NCI-H2196 treated with DMSO at 0.1 percent for 48 hours (cell line): Measurements from ENCODE around the gene LIPM.

Experiments
- DNase-seq: peaks from one replicate; lab custom pipeline; 2025; ENCODE audit not compliant: unreplicated experiment; lab: John Stamatoyannopoulos, UW

LIPM gene, protein sequence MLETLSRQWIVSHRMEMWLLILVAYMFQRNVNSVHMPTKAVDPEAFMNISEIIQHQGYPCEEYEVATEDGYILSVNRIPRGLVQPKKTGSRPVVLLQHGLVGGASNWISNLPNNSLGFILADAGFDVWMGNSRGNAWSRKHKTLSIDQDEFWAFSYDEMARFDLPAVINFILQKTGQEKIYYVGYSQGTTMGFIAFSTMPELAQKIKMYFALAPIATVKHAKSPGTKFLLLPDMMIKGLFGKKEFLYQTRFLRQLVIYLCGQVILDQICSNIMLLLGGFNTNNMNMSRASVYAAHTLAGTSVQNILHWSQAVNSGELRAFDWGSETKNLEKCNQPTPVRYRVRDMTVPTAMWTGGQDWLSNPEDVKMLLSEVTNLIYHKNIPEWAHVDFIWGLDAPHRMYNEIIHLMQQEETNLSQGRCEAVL

GRCh38 chr10:88802523-88803285 lies at the start of gene LIPM:
Gene LIPM (plus strand): TSS chr10:88802730. CDS start chr10:88802897, 167 bp downstream.
- DNase-seq = no peak

- no peak for DNase-seq
Measured at GRCh38 chr10:88754287-88754686, 48.2 kb upstream of the LIPM start.

GRCh38 chr10:88755753-88756152 lies 46.8 kb upstream of the LIPM start:
- DNase-seq = no peak

DNA sequence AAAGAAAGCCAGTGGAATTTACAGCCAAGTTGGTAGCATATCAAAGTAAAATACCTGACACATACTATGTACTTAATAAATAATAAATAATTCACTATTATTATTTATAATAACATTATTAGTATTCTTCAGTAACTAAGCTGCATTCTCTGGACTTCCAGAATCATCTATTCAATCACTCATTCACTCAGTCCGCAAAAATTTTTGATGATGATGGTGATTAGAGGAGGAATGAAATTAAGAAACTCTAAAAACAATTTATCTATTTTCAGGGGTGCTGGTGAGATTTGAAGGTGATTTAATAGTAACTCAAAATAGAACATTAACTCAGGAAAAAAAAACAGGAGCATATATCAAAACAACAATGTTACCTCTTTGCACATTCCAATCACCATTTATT lies 45.9 kb upstream of the LIPM start:
- no peak for DNase-seq

GRCh38 chr10:88759366-88760101 lies 43.0 kb upstream of the LIPM start, which contains the start of gene LIPN:
Gene LIPN (plus strand): TSS chr10:88760020. CDS start chr10:88761406, 1,386 bp downstream.
- DNase-seq = no peak

DNA sequence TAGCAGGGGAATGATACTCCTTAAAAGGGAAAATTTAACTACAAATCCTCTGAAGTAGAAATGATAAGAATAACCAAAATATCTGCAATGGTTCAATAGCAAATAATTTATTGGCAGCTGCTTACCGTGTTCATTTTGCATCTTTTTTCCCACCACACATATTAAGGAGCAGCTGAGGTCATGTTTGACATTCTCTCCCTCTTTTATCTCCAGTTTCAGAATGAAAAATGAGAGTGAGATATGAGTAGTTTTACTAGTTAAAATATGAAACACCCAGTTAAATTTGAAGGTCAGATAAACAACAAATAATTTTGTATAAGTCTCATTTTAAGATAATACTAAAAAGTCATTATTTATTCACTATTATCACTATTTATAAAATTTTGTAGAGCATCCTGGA lies 39.6 kb upstream of the LIPM start:
- no peak for DNase-seq

GRCh38 chr10:88763441-88763840 lies 39.1 kb upstream of the LIPM start:
- DNase-seq = no peak

DNA sequence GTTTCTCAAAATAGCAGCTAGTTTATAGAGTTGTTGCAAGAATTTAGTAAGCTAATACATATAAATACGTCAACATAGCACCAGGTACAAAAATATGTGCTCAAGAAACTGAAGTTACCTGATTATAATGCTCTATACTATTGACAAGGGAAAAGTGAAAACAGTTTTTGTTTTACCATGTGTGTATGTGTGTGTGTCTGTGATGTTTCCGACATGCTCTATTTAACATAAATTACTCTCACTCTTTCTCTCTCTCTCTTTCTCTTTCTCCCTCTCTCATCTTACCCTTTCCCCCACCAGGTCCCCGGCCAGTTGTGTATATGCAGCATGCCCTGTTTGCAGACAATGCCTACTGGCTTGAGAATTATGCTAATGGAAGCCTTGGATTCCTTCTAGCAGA lies 38.4 kb upstream of the LIPM start:
- DNase-seq = no peak

- no peak for DNase-seq
Measured at GRCh38 chr10:88765816-88766215, 36.7 kb upstream of the LIPM start.

GRCh38 chr10:88769384-88769783 lies 33.1 kb upstream of the LIPM start:
- no peak for DNase-seq

GRCh38 chr10:88781206-88781605 lies 21.3 kb upstream of the LIPM start:
- no peak for DNase-seq

DNA sequence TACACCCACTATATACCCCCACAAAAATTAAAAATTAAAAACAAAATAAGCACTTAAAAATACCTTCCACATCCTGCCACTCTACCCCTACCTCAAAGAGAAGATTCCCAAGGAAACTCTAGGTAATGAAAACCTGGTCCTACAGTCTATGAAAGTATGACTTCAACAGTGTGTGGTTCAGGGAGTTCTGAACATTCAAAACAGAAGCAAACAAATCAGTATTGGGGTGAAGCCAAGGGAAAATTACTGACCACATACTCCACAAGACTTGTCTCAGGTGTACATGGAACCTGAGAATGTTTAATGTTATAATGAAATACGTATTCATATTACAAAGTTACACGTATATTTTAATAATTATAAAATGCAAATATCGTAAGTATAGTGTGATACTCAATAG lies 20.3 kb upstream of the LIPM start:
- no peak for DNase-seq

GRCh38 chr10:88783724-88784123 lies 18.8 kb upstream of the LIPM start:
- no peak for DNase-seq

- no peak for DNase-seq
Measured at GRCh38 chr10:88786032-88786770, 16.3 kb upstream of the LIPM start.

- DNase-seq = no peak
Measured at GRCh38 chr10:88787463-88787862, 15.1 kb upstream of the LIPM start.

DNA sequence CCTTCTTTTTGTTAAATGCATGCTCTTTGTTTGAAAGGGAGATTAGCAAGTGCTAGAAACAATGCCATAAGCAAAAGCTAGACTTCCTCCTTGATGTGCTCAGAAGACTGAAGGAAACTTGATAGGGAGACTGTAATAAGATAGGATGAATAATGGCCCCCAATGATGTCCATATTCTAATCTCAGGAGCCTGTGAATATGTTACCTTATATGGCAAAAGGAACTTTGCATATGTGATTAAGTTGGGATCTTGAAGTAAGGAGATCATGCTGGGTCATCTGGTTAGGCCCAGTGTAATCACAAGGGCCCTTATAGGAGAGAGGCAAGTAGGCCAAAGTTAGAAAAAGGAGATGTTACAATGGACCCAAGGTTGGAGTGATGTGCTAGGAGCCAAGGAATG lies 13.6 kb upstream of the LIPM start:
- DNase-seq = no peak

DNA sequence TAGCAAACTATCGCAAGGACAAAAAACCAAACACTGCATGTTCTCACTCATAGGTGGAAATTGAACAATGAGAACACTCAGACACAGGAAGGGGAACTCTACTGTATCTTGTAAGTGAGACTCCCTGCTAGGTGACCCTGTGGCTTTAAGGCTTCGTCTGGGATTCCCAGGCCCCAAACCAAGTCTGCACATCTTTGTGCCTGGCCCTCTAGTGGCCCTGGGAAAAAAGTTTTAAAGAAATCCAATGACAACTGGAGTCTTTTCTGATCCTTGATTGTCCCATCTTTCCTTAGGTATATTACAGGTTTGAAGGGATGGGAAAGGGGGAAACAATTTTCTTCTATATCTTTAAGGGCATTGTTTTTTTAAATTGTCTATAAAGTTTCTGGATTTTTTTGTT lies 10.6 kb upstream of the LIPM start:
- DNase-seq = no peak

DNA sequence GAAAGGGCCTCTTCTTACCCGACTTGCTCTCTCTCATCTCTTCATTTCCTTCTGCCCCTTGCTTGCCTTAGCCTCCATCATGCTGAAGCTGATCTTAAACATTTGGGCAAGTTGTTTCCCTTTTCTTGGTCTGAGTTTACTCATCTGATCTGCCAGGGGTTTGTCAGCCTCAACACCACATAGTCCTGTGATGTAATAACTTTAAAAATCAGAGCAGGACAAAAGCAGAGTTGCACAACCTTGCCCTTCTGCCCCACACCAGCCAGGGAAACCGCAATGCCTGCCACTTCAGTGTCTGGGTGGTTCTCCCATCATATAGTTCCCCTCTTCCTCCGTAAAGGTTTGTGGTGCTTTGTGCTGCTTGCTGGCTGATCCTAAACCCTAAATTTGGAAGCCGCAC lies 9.9 kb upstream of the LIPM start:
- DNase-seq = no peak

GRCh38 chr10:88793712-88794299 lies 8.7 kb upstream of the LIPM start:
- no peak for DNase-seq

DNA sequence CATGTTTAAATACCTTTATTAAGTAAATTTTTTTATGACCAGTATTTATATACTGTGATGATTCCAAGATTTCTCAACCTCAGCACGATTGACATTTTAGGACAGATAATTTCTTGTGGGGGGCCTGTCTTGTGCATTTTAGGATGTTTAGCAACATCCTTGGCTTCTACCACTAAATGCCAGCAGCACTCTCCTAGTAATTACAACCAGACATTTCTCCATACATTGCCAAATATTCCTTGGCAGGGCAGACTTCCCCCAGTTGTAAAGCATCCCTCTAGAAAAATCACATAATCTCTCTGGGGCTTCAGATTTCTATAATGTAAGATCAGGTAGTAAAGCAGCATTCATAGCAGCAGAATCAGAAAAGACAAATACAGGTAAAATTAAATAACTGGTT lies 7.8 kb upstream of the LIPM start:
- no peak for DNase-seq
